Brain pericyte (primary cell): ENCODE measurements around the gene ATP8A2.

Source experiments
- DNase-seq: peaks from one replicate; pipeline ENCODE4 v3.0.0-alpha.2; 2012; ENCODE audit warnings: low read depth, low spot score

Gene ATP8A2

GRCh38 chr13:26030331-26030730, 658.6 kb downstream of the ATP8A2 start:
- DNase-seq: no peak

GRCh38 chr13:26034018-26034417, 662.2 kb downstream of the ATP8A2 start:
- no peak for DNase-seq

GRCh38 chr13:26036383-26036782, 664.6 kb downstream of the ATP8A2 start:
- no peak for DNase-seq

- no peak for DNase-seq
Observed at GRCh38 chr13:26037302-26037701, 665.5 kb downstream of the ATP8A2 start.

- no peak for DNase-seq
Observed at GRCh38 chr13:26038931-26039475, 667.2 kb downstream of the ATP8A2 start.

- no peak for DNase-seq
Observed at GRCh38 chr13:26041444-26041843, 669.7 kb downstream of the ATP8A2 start.

GRCh38 chr13:26042785-26043184, 671.0 kb downstream of the ATP8A2 start:
- DNase-seq: no peak

GRCh38 chr13:26045142-26045541, 673.4 kb downstream of the ATP8A2 start:
- no peak for DNase-seq

GRCh38 chr13:26046639-26047038, 674.9 kb downstream of the ATP8A2 start:
- no peak for DNase-seq

GRCh38 chr13:26047040-26047439, 675.3 kb downstream of the ATP8A2 start:
- DNase-seq: no peak

GRCh38 chr13:26048741-26049140, 677.0 kb downstream of the ATP8A2 start:
- no peak for DNase-seq

- DNase-seq: no peak
Observed at GRCh38 chr13:26050568-26051230, 678.9 kb downstream of the ATP8A2 start.

- DNase-seq: no peak
Observed at GRCh38 chr13:26051231-26051656, 679.5 kb downstream of the ATP8A2 start.

GRCh38 chr13:26051657-26052311, 680.0 kb downstream of the ATP8A2 start, which contains the start of gene SHISA2:
Gene SHISA2 (minus strand): TSS chr13:26052016. CDS start chr13:26050975, 1,041 bp downstream.
- no peak for DNase-seq

- no peak for DNase-seq
Observed at GRCh38 chr13:26052337-26052736, 680.6 kb downstream of the ATP8A2 start.

GRCh38 chr13:26053418-26053980, 681.7 kb downstream of the ATP8A2 start:
- DNase-seq: no peak

- no peak for DNase-seq
Observed at GRCh38 chr13:26054896-26055295, 683.1 kb downstream of the ATP8A2 start.

GRCh38 chr13:26058704-26059103, 686.9 kb downstream of the ATP8A2 start:
- DNase-seq: no peak

GRCh38 chr13:26060357-26060756, 688.6 kb downstream of the ATP8A2 start:
- DNase-seq: no peak

- DNase-seq: no peak
Observed at GRCh38 chr13:26061256-26061655, 689.5 kb downstream of the ATP8A2 start.

GRCh38 chr13:26061947-26062346, 690.2 kb downstream of the ATP8A2 start:
- peak; percentile 40 for DNase-seq

- no peak for DNase-seq
Observed at GRCh38 chr13:26062853-26063444, 691.2 kb downstream of the ATP8A2 start.
